Tibial nerve (tissue), 3 donors: ENCODE measurements around the gene OSBPL3.
A peak's percentile ranks its signal among the peaks of the same experiment; 100 is the strongest.

Experiments used
- POLR2A ChIP-seq, 2 donors: fragments of 450-650 bp; IDR thresholded peaks; one replicate each; pipeline ENCODE4 v1.6.1; 2017; ENCODE audit warnings: antibody characterized with exemption in 2 of 2, mild to moderate bottlenecking in 2 of 2, moderate library complexity in 2 of 2
- TF ChIP-seq, protein P1 (sequence below), 5 experiments: fragments of 200-600 bp in 3 of 5; fragments of 450-650 bp in 2 of 5; sonication (generic) in 3 of 5; IDR thresholded peaks; one replicate each; pipeline ENCODE4 v1.5.1; 2016 to 2019; ENCODE audit warnings: antibody characterized with exemption in 5 of 5, mild to moderate bottlenecking in 3 of 5, moderate library complexity in 2 of 5

DNA sequence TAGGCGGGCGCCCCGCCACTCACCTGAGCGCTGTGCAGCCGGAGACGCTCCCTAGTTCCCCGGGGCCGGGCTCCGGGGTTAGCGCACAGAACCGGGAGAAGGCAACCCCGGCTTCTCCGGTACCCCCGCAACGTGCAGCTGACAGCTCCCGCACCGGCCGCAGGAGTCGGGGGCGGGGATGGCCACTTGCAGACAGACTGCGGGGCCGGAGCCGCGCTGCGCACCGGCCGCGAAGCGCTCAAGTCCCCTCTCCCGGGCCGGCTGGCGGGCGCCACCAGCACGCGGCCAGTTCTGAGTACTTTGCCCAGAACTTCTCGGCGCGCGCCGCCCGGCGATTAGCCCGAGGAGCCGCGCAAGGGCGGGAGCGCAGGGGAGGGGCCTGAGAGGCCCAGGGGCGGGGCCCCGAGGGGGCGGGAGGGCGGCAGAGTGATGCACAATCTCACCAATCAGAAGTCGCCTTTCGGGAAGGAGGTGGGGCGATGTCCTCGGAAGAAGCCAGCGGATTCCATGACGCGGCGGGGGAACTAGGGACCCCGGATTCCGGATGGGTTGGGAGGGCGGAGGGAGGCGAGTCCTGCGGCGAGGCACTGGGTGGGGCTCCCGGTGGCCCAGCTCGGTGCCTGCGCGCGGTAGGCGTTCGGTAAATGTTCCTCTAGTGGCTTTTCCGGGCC lies at the start of gene OSBPL3:
- peak; percentile 27 to 64 for TF ChIP-seq POLR2A (IDR thresholded peaks at IDR 0.05)
- TF ChIP-seq, protein P1, sequence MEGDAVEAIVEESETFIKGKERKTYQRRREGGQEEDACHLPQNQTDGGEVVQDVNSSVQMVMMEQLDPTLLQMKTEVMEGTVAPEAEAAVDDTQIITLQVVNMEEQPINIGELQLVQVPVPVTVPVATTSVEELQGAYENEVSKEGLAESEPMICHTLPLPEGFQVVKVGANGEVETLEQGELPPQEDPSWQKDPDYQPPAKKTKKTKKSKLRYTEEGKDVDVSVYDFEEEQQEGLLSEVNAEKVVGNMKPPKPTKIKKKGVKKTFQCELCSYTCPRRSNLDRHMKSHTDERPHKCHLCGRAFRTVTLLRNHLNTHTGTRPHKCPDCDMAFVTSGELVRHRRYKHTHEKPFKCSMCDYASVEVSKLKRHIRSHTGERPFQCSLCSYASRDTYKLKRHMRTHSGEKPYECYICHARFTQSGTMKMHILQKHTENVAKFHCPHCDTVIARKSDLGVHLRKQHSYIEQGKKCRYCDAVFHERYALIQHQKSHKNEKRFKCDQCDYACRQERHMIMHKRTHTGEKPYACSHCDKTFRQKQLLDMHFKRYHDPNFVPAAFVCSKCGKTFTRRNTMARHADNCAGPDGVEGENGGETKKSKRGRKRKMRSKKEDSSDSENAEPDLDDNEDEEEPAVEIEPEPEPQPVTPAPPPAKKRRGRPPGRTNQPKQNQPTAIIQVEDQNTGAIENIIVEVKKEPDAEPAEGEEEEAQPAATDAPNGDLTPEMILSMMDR (IDR thresholded peaks at IDR 0.05), result no peak
